Measurements from ENCODE around the gene DOCK1.

DOCK1 gene

DNA sequence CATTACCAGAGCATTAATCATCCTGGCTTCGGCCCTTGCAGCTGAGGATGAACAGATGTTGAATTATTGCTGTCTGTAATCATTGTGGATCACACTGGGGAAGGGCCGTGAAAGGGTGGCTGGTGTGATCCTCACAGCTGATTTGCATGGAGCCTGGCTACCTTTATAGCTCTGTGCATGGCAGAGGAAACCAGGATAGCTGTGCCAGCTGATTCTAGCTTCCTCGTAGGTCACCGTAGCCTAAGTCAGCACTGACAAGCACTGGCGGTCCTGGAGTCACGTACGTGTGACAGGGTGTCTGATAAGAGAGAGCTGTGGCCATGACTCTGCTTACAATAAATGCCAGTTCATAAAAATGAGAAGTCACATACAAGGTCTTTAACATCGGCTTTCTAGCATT is 214.7 kb downstream of the DOCK1 start:
- Histone ChIP-seq H3K27ac (no peak overlapping the region), H3K27me3 (ENCODE audit: insufficient read depth, low read depth, severe bottlenecking) (no peaks in the 10 kb centered on the region), H3K36me3 (no peaks in the 10 kb centered on the region), H3K4me3 (ENCODE audit: low read depth, low read length) (no peak overlapping the region), H3K9me3 (ENCODE audit: severe bottlenecking) (no peaks in the 10 kb centered on the region)
- TF ChIP-seq, protein P1, sequence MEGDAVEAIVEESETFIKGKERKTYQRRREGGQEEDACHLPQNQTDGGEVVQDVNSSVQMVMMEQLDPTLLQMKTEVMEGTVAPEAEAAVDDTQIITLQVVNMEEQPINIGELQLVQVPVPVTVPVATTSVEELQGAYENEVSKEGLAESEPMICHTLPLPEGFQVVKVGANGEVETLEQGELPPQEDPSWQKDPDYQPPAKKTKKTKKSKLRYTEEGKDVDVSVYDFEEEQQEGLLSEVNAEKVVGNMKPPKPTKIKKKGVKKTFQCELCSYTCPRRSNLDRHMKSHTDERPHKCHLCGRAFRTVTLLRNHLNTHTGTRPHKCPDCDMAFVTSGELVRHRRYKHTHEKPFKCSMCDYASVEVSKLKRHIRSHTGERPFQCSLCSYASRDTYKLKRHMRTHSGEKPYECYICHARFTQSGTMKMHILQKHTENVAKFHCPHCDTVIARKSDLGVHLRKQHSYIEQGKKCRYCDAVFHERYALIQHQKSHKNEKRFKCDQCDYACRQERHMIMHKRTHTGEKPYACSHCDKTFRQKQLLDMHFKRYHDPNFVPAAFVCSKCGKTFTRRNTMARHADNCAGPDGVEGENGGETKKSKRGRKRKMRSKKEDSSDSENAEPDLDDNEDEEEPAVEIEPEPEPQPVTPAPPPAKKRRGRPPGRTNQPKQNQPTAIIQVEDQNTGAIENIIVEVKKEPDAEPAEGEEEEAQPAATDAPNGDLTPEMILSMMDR (IDR thresholded peaks at IDR 0.05; ENCODE audit: low read depth, low read length) = no peak
- DNase-seq = no peak

DNA sequence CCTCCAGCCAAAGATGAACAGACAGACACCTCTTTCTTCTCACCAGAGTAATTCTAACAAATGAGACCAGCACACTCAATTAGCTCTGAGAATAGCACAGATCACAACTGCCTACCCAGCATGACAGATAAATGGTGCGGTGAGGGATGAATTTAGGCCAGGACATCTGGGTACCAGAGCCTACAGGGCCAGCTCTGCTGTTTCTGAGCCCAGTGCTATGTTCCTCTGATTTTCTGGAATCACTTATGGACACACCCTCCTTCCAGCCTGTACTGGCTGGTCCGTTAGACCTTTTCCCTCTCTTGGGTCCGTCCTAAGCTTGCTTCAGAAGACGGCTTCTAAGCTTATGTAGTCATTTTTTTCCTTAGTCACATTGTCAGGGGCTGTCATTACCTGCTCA is 217.6 kb downstream of the DOCK1 start:
- no peak for DNase-seq
- Histone ChIP-seq H3K4me3 (ENCODE audit: low read depth, low read length) (no peak overlapping the region), H3K27me3 (ENCODE audit: insufficient read depth, low read depth, severe bottlenecking) (no peaks in the 10 kb centered on the region), H3K36me3 (no peaks in the 10 kb centered on the region), H3K9me3 (ENCODE audit: severe bottlenecking) (no peaks in the 10 kb centered on the region), H3K27ac (no peak overlapping the region)
- TF ChIP-seq, protein P1 (IDR thresholded peaks at IDR 0.05; ENCODE audit: low read depth, low read length) = no peak

DNA sequence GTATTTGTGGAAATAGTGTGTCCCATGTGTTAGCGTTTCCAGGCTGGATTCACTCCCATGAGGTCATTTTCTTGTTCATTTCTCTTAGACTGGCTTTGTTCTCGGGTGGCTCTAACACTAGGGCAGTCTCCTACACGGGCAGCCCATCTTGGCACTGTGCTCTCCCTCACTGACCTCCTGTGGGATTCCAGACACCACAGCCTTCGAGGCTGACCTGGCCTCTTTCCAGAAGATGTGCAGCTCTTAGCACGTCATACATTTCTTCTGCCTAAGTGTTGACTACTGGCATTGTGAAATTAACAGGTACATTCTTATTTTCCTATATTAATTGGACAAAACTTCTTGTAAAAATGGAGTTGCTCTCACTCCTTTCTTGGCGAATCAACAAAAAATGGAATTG is 218.4 kb downstream of the DOCK1 start:
- TF ChIP-seq, protein P1 (IDR thresholded peaks at IDR 0.05; ENCODE audit: low read depth, low read length) = no peak
- no peak for DNase-seq
- no peaks in the 10 kb centered on the region for H3K36me3 ChIP-seq
- H3K27me3 ChIP-seq (ENCODE audit: insufficient read depth, low read depth, severe bottlenecking) = no peaks in the 10 kb centered on the region
- no peaks in the 10 kb centered on the region for H3K9me3 ChIP-seq (ENCODE audit: severe bottlenecking)
- no peak overlapping the region for H3K4me3 ChIP-seq (ENCODE audit: low read depth, low read length)
- H3K27ac ChIP-seq = no peak overlapping the region

DNA sequence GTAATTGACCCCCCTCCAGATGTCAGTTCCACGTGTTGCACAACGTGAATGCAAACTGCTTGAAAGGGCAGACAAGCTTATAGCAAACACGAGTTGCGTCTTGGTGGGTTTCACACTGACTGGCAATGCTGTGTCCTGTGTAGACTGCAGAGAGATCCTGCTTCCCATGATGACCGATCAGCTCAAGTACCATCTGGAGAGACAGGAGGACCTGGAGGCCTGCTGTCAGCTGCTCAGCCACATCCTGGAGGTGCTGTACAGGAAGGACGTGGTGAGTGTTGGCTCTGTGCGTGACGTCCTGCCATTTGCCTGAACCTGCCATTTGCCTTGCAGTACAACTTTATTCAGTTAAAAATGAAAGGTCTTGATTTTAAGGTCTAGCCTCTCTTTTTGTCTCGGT is 220.1 kb downstream of the DOCK1 start:
- Histone ChIP-seq H3K36me3 (no peaks in the 10 kb centered on the region), H3K9me3 (ENCODE audit: severe bottlenecking) (no peaks in the 10 kb centered on the region), H3K27ac (no peak overlapping the region), H3K27me3 (ENCODE audit: insufficient read depth, low read depth, severe bottlenecking) (no peaks in the 10 kb centered on the region), H3K4me3 (ENCODE audit: low read depth, low read length) (no peak overlapping the region)
- TF ChIP-seq, protein P1 (IDR thresholded peaks at IDR 0.05; ENCODE audit: low read depth, low read length) = no peak
- peak; percentile 17 for DNase-seq

DNA sequence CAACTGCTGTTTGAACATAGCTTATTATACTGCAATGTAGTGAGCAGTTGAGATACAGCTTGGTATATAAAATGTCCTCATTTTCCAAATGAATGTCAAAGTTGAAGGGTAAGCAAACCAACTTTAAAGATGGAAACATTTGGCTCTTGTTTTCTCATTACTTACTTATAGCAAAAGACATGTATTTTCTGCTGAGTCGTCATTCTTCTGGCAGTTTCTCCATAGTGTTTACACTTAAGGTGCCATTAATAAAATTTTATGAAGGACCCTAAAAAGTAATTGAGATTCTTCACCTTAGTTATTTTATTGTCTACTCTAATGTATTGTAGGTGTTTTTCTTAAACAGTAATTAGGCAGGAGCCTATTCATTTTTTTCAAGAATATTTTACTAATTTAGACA is 222.6 kb downstream of the DOCK1 start:
- Histone ChIP-seq H3K27ac (no peak overlapping the region), H3K9me3 (ENCODE audit: severe bottlenecking) (no peaks in the 10 kb centered on the region), H3K27me3 (ENCODE audit: insufficient read depth, low read depth, severe bottlenecking) (no peaks in the 10 kb centered on the region), H3K36me3 (no peaks in the 10 kb centered on the region), H3K4me3 (ENCODE audit: low read depth, low read length) (no peak overlapping the region)
- DNase-seq = no peak
- TF ChIP-seq, protein P1 (IDR thresholded peaks at IDR 0.05; ENCODE audit: low read depth, low read length) = no peak

DNA sequence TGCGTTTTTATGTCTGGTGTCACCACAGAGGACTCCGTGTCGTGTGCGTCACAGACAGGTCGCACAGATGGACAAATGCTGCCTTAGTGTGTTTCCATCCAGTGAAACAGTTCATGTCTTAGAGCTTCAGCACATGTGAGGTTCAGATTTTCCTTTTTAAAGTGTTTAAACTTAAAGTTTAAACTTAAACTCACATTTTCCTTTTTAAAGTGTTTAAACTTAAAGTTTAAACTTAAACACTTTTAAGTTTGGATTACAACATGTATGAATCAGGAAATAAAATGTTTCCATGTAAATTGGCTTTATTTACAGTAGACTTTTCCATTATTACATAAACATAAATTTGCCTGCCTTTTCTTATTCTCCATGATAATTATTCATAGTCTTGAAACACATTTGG is 223.9 kb downstream of the DOCK1 start:
- TF ChIP-seq, protein P1 (IDR thresholded peaks at IDR 0.05; ENCODE audit: low read depth, low read length) = no peak
- no peak for DNase-seq
- Histone ChIP-seq H3K27me3 (ENCODE audit: insufficient read depth, low read depth, severe bottlenecking) (no peaks in the 10 kb centered on the region), H3K36me3 (no peaks in the 10 kb centered on the region), H3K4me3 (ENCODE audit: low read depth, low read length) (no peak overlapping the region), H3K27ac (no peak overlapping the region), H3K9me3 (ENCODE audit: severe bottlenecking) (no peaks in the 10 kb centered on the region)

Data from WERI-Rb-1 (cell line).